VCaP (cell line): ENCODE data around the gene PRR15L.

Experiments
- H3K27ac ChIP-seq: fragments of 450-650 bp; 2 replicates; pipeline ENCODE4 v1.5.1; 2017
- CTCF ChIP-seq: fragments of 450-650 bp; conservative IDR thresholded peaks from 2 replicates; pipeline ENCODE4 v1.5.1; 2017; ENCODE audit warnings: mild to moderate bottlenecking, moderate library complexity

The PRR15L gene

GRCh38 chr17:47902039-47902744 lies 55.5 kb downstream of the PRR15L start:
- H3K27ac ChIP-seq = no peak overlapping the region
- TF ChIP-seq CTCF = no peak
